ENCODE results near the gene RBMS3. TPM values are rescaled to one million over a fixed set of nuclear protein-coding genes. Genes with fewer than 3 reads are reported as not detected.

RBMS3 gene
- total and polyA plus RNA-seq, 12 donors = 8.7 to 90.1 (median 51.2) TPM

DNA sequence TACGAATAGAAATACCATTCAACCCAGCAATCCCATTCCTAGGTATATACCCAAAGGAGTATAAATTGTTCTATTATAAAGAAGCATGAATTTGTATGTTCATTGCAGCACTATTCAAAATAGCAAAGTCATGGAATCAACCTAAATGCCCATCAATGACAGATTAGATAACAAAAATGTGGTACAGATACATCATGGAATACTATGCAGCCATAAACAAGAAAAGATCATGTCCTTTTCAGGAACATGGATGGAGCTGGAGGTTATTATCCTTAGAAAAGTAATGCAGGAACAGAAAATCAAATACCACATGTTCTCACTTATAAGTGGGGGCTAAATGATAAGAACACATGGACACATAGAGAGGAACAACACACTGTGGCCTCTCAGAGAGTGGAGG lies 571.9 kb downstream of the RBMS3 start:
- DNase-seq = no peak
- Histone ChIP-seq H3K27me3 (no peaks in the 10 kb centered on the region), H3K4me3 (no peak overlapping the region), H3K27ac (no peak overlapping the region), H3K4me1 (replicated peaks in 1 of 2) (no peaks in the 10 kb centered on the region), H3K36me3 (replicated peaks in 1 of 2) (no peaks in the 10 kb centered on the region), H3K9me3 (replicated peaks in 1 of 3) (no peaks in the 10 kb centered on the region)
- no peak for TF ChIP-seq POLR2A (IDR thresholded peaks at IDR 0.05)
- TF ChIP-seq, protein P1, sequence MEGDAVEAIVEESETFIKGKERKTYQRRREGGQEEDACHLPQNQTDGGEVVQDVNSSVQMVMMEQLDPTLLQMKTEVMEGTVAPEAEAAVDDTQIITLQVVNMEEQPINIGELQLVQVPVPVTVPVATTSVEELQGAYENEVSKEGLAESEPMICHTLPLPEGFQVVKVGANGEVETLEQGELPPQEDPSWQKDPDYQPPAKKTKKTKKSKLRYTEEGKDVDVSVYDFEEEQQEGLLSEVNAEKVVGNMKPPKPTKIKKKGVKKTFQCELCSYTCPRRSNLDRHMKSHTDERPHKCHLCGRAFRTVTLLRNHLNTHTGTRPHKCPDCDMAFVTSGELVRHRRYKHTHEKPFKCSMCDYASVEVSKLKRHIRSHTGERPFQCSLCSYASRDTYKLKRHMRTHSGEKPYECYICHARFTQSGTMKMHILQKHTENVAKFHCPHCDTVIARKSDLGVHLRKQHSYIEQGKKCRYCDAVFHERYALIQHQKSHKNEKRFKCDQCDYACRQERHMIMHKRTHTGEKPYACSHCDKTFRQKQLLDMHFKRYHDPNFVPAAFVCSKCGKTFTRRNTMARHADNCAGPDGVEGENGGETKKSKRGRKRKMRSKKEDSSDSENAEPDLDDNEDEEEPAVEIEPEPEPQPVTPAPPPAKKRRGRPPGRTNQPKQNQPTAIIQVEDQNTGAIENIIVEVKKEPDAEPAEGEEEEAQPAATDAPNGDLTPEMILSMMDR (IDR thresholded peaks at IDR 0.05) = no peak
- WGBS, 4 donors = 44 to 100% (median 93%) methylated on average over 1 of the region's 1 CpG
- intact Hi-C loops (cut with DNase I) = no loop called here

DNA sequence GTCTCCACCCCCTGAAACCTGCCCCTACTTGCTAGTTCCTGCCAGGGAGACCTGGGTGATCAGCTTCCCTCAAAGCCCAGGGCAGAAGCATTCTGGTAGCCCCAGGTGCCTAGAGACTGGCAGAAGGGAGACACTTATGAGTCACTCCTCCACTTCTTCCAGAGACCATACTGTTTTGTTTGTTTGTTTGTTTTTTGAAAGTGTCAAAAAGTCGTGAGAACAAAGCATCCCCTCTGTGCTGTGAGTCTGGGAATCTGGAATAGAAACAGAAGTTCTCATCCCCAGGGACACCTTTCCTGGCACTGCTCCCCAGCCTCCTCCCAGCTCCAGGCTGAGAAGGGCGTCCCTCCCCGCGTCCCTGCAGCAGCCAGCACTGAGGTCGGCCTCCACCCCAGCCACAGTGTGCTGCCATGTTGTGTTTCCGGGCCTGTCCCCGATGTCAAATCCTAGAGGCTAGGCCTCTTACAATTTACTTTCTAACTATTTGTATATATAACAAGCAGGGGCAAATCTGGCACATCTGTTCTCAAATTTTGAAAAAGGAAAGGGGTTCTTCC lies 573.0 kb downstream of the RBMS3 start:
- intact Hi-C loops (cut with DNase I) = no loop called here
- no peak for DNase-seq
- WGBS, 4 donors = 90 to 93% (median 91%) methylated on average over 6 to 7 of the region's 7 CpGs
- H3K4me3 ChIP-seq = no peak overlapping the region
- no peaks in the 10 kb centered on the region for H3K27me3 ChIP-seq
- no peaks in the 10 kb centered on the region for H3K36me3 ChIP-seq (replicated peaks in 1 of 2)
- TF ChIP-seq, protein P1 (IDR thresholded peaks at IDR 0.05) = no peak
- TF ChIP-seq POLR2A (IDR thresholded peaks at IDR 0.05) = no peak
- no peaks in the 10 kb centered on the region for H3K4me1 ChIP-seq (replicated peaks in 1 of 2)
- H3K27ac ChIP-seq = no peak overlapping the region
- no peaks in the 10 kb centered on the region for H3K9me3 ChIP-seq (replicated peaks in 1 of 3)

DNA sequence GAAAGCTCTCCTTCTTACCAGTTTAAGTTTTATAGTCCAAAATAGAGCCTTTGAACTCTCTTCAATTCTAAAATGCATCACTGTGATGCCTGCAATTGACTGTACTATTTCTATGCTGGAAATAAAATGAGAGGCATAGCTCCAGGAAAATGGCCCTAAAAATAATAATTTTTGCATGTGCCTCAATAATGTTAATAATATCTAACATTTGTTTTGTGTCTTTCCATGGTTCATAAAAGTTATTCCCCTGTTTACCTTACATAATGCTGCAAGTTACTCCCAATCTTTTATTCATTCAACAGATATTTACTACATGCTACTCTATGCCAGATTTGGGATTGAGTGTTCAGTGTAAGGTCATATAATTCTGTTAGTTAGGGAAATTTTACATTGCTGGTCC lies 574.0 kb downstream of the RBMS3 start:
- intact Hi-C loops (cut with DNase I) = no loop called here
- TF ChIP-seq, protein P1 (IDR thresholded peaks at IDR 0.05) = no peak
- no peak for TF ChIP-seq POLR2A (IDR thresholded peaks at IDR 0.05)

DNA sequence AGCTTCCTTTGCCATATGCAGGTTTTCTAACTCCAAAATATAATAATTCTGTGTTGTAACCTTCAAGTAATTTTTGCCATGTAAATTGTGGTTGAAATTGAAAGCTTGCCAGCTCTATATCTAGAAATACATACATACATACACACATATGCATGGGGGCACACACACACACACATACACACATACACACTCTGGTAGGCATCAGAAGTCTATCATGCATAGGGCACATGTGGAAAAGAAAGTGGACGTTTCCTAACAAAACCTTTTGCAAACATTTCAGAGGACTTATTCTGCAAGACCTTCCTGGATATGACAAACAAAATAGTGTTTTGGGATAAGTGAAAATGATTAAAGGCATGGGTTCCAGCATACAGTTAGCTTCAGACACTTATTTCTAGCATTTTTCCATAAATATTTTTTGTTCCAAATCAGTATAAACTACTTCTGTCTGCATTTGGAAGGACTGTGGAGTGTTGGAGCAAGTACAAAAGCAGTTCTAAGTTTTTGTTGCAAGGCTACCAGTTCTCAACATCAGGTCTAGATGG lies 578.9 kb downstream of the RBMS3 start:
- WGBS, 4 donors = 71 to 89% (median 83%) methylated on average over 1 of the region's 1 CpG
- no peak for TF ChIP-seq POLR2A (IDR thresholded peaks at IDR 0.05)
- TF ChIP-seq, protein P1 (IDR thresholded peaks at IDR 0.05) = no peak
- no peak for DNase-seq

More for the DNA sequence above, 574.0 kb downstream of the RBMS3 start:
- Histone ChIP-seq H3K27ac (no peak overlapping the region), H3K36me3 (replicated peaks in 1 of 2) (no peaks in the 10 kb centered on the region), H3K4me1 (replicated peaks in 1 of 2) (no peaks in the 10 kb centered on the region), H3K4me3 (no peak overlapping the region), H3K9me3 (replicated peaks in 1 of 3) (no peaks in the 10 kb centered on the region), H3K27me3 (no peaks in the 10 kb centered on the region)
- DNase-seq = no peak

More for the DNA sequence above, 578.9 kb downstream of the RBMS3 start:
- no peak overlapping the region for H3K4me3 ChIP-seq
- H3K36me3 ChIP-seq (replicated peaks in 1 of 2) = no peaks in the 10 kb centered on the region
- no peaks in the 10 kb centered on the region for H3K27me3 ChIP-seq
- no peaks in the 10 kb centered on the region for H3K9me3 ChIP-seq (replicated peaks in 1 of 3)
- no peak overlapping the region for H3K27ac ChIP-seq
- H3K4me1 ChIP-seq (replicated peaks in 1 of 2) = no peaks in the 10 kb centered on the region
- intact Hi-C loops (cut with DNase I) = no loop called here
